HG03045 (cell line): ENCODE measurements around the gene FALEC.
A peak's percentile ranks its signal among the peaks of the same experiment; 100 is the strongest.

ENCODE experiments used
- ATAC-seq: cut with Tn5 transposase; IDR thresholded peaks from one replicate; pipeline ENCODE4 v1.9.1; 2021; ENCODE audit warnings: mild to moderate bottlenecking, moderate library complexity; ENCODE audit not compliant: unreplicated experiment

Gene FALEC

DNA sequence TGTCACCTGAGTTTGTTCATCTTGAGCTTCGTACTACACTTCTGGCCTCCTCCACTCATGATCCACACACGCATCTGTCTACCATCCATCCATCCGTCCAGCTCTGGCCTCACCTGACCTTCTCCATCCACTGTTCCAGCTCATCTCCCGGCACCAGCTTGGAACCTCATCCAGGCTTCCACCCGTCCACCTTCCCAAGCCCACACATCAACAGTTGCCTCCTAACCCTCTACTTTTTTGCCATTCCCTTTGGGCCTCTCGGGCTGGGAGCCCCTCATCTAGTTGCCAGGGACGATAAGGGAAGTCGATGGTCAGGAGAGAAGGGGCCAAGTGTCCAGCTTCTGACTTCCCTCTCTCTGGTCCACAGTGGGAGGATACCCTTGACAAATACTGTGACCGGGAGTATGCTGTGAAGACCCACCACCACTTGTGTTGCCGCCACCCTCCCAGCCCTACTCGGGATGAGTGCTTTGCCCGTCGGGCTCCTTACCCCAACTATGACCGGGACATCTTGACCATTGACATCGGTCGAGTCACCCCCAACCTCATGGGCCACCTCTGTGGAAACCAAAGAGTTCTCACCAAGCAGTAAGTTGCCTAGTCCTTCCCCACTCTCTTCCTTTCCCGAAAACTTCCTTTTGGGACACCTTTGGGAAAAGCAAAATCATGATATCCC, 3.4 kb upstream of the FALEC start:
- ATAC-seq: no peak

DNA sequence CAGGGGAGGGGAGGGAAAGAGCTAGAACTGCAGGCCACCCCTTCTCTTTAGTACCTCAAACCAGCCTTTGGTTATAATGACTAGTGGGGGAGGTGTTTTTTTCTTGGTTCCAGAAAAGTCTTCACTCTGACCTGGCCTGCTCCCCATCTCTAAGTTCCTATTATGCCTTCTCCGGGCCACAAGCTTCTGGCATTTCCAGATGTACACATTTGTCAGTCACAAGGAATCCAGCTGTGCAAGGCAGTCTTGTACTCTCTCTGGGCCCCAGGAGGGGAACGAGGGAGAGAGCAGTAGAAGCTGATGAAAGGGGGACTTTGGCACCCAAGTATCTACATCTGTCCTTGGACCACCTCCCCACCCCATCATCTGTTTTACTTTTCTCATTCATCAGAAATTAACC, 2.7 kb upstream of the FALEC start:
- no peak for ATAC-seq

DNA sequence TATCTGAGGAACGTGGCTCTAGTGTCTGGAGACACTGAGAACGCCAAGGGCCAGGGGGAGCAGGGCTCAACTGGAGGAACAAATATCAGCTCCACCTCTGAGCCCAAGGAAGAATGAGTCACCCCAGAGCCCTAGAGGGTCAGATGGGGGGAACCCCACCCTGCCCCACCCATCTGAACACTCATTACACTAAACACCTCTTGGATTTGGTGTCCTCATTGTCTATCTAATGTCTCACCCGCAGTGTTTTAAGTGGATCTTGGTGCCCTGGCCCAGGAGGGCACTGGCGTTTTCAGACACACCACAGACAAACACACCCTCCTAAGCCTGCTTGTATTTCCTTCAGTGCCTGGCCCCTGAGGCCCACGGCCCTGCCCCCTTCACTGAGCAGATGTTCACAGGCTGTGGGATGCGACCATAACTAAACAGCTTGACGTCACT, 2.2 kb upstream of the FALEC start:
- no peak for ATAC-seq

DNA sequence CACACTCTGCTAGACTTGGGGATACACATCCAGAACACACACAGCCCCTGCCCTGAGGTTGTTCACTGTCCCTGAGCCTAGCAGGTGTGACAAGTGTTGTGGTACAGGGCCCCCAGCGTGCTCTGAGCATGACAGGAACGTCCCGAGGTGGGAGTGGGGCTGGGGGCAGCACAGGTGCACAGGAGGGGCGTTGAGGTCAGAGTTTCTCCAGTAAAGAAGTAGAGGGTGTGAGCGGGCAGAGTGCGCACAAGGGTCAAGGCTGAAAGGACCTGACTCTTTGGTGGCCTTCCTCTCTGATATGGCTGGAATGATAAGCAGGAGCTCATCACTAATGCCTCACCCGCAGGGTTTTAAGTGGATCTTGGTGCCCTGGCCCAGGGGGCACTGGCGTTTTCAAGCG, 1.3 kb upstream of the FALEC start:
- ATAC-seq: no peak

DNA sequence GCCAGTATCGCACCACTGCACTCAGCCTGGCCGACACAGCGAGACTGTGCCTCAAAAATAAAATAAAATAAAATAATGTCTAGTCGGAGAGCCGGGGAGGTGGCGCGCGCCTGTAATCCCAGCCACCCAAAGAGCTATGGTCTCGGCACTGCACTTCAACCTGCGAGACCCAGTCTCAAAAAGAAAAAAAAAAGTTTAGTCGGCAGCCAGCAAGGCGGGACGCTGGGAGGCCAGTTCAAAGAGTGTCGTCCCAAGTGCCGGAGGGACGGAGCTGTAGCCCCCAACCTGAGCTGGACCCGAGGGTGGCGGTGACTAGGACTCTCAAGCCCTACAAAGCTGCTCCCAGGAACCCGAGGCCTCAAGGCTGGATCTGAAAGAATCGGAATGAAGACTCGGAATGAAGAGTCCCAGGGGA, 632 bp upstream of the FALEC start:
- ATAC-seq: no peak

DNA sequence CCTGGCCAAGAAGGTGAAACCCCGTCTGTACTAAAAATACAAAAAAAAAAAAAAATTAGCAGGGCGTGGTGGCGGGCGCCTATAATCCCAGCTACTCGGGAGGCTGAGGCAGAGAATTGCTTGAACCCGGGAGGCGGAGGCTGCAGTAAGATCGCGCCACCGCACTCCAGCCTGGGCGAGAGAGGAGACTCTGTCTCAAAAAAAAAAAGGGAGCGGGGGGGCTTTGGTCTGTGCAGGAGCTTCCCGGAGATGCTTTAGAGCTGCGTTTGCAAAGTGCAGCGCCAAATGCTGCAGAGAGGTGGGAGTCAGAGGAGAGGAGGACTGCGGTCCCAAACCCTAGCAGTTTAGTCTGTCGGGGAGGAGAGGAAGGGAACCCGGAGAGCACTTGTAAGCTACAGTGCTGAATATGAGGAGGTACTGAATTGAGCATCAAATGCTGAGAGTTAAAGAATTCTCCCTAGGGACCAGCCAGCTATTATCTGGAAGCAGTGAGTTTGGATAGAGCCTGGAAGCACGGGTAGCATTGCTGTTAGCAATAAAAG, 569 bp downstream of the FALEC start:
- peak; percentile 2 for ATAC-seq

DNA sequence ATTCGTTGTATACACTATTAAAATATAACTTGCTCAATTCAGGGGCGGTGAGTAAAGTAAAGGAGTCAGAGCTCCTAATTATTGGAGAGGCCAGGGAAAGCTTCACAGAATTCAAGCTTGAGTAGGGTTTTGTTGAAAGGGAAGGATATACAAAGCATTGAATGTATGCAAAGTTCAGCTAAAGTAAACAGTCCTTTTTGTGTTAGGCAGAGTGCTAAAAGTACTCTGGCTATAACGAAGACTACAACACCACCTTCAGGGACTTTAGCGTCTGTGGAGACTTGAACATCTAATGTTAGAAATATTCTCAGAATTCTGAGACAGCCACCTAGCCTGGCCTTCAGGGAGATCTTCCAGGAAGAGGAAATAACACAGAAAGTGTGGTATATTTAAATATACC, 1.1 kb downstream of the FALEC start:
- ATAC-seq: no peak

DNA sequence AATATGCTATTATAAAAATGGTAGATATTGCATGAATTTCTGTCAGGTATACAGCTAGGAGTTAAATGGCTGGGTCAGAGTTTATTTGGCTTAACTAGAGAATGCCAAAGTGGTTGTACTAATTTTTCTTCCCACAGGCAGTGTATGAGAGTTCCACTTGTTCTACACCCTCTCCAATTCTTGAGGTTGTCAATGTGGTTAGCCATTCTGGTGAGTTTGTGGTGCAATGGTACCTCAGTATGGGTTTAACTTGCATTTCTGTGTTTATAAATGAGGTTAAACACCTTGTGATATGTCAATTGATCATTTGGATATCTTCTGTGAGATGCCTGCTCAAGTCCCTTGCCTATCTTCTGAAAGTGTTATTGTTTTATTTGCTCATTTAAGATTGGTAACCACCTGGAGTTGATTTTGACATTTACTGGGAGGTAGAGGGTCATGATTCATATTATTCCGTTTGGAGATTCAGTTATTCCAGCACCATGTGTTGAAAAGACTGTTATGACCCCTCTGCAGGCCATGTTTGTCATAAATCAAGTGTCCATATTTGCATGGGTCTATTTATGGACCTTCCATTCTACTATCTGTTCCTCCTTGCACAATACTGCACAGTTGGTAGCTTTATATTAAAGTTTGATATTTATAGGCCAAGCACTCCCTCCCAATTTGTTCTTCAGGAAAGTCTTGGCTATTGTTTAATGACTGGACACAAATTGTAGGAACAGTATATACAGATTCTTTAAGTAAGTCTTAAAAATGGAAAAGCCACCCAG, 5.8 kb downstream of the FALEC start:
- no peak for ATAC-seq

DNA sequence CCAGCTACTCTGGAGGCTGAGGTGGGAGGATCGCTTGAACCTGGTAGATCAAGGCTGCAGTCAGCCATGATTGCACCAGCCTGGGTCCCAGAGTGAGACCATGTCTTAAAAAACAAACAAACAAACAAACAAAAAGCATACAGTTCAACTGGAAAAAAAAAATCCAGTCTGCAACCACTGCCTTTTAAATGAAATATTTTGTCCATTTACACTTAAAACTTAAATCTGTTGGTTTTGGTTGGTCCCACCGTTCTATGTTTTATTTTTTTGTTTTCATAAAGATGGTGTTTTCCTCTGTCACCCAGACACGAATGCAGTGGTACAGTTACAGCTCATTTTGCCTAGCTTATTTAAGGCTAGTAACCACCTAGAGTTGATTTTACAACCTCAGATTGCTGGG, 9.8 kb downstream of the FALEC start:
- no peak for ATAC-seq

DNA sequence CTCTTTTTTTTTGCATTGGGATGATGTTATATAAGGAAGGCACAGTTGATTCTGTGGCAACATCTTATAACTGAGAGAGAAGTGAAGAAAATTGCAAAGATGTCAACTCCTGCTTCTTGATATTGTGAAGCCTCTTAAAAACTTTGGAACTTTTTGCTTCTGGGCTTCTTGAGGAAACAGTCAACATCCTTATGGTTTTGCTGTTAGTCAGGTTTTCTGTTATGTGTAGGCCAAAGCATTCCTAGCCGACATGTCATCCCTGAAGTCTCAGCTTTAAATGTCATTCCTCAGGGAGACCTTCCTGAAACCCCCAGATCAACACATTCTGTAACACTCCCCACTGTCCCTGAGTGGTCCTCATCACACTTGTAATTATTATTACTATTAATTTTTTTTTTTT, 12.6 kb downstream of the FALEC start:
- no peak for ATAC-seq

DNA sequence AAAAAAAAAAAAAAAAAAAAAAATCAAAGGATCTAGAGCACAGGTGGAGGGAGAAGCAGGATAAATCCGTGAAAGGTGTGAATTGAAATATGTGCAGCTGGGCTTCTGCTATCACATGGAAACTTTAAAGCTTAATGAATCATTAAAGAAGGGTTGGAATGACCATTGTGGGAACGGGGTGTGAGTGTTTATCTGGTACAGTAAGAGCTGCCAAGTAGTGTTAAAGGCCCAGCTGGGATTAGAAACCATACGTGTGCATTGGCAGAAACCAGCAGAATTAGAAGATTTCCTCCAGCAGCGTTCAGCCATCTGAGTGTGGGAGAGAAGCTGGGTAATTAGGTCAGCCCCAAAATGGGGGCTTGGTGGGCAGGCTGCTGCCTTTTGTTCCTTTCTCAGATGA, 13.5 kb downstream of the FALEC start:
- ATAC-seq: no peak

DNA sequence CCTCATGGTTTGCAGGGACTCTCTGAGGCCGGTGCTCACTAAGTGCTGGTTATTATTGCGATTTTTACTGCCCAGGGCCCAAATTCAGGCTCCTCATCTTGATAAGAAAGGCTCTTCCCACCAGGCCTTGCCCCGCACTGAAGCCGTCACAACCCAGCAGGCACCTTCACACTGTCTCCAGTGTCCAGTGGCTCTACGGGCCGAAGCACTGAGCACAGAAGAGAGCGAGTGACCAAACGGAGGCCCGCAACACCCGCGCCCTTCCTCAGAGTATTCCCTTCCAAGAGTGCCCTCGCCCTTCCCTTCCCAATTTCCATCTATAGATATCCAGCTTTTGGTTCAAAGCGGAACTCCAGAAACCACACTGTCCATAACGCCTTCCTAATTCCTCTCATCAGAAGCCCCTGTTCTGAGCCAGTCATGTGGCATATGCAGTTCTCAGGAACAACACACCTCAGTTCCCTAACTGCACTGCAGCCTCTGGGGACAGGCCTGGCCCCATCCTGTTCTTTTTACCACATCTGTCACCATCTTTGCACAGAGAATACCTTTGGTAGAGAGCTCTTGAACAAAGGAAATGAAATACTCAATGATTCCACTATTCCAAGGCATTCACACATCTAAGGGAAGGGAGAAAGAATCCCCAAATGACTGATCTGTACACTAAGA, 15.1 kb downstream of the FALEC start:
- ATAC-seq: no peak

DNA sequence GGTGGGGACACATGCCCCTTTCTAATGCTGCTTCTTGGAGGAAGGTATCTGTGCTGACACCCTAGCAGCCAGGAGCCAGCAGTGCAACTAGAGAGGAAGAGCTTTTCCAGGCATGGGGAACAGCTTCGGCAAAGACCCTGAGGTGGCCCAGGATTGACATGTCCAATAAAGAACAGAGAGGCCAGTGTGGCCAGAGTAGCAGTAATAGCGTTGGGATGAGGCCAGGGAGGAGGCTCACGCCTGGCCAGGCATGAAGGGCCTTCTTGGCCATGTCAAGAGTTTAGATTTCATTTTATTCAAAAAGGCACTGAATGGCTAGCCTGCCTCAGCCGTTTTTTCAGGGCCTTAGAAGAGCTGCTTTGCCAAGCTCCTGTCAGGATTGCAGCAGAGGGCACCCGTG, 17.3 kb downstream of the FALEC start:
- no peak for ATAC-seq

DNA sequence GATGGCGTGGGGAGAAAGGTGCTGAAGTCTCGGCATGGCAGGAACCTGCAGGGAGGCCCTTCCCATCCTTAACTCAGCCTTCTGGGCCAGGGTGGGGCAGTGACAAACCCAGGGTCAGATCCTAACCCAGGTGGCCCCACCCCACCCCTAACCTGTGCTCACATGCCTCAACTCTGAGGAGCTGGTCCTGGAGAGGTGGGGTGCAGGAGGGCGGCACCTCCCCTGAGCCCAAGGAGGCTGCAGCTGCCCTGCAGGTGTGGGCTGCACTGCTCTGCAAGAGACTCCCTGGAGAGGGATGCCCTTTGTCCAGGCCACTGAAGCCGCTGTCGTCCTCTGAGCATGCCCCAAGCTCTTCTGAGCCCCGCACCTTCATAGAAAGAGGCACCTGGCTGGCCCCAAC, 18.4 kb downstream of the FALEC start:
- ATAC-seq: no peak

DNA sequence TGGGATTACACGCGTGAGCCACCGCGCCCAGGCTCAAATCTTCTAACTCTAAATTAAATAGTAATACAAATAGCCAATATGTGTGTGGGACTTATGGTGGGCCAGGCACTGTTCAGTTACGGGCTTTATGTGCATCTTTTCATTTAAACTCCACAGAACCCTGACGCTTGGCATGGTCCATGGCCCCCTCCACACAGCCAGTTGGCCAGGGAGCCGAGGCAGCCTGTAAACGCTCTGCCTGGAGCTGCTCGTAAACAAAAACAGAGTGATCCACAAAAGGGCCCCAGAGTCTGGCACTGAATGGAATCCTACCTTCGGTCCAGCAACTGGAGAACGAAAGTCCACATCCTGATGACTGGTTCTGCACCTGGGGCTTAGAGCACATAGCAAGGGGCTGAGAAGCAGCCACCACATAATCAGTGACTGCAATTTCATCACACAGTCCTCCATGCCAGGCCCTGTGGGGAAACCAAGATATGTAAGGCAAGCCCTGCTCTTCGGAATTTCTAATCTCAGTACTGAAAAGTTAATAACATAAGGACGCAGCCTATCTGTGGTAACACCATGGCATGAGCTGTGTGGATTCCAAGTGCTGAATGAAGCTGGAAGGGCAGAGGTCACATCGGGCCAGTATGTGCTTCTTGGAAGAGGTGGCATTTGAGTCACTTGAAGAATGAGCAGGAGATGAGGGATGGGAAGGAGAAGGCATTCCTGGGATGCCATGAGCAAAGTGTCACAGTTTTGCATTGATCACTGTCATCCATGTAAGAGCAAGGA, 20.1 kb downstream of the FALEC start:
- ATAC-seq: no peak

DNA sequence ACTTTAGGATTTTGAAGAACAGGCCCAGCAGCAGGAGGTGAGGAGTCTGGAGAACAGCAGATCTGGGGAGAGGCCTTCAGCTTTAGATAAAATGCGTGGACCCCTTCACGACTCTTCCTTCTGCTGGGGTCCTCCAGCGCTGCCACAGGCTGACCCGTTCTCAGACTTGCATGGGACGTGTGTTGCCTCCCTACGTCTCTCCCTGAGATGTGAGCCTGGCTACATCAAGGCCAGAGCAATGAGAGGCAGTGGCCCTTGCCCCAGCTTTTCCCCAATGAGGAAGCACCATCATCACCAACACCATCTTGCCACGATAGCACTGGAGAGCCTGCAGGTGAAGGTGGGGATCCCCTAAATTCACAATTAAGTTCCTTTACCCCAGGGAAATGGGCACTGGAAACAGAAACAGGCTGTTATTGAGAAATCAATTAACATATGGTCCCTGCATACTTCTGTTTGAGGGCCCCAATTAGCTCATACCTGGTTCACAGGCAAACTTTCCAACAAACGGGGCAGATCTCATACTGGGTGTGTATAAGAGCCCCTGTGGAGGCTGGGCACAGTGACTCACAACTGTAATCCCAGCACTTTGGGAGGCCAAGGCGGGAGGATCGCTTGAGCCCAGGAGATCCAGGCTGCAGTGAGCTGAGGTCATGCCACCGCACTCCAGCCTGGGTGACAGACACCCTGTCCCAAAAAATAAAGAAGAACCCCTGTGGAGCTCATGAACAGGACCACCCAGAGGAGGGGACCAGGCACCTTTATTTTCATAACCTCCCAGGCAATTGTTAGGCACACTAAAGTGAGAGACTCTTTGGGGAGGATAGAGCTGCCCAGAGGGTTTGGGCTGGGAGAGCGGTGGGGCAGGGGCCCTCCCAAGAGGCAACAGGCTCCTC, 21.5 kb downstream of the FALEC start:
- no peak for ATAC-seq

DNA sequence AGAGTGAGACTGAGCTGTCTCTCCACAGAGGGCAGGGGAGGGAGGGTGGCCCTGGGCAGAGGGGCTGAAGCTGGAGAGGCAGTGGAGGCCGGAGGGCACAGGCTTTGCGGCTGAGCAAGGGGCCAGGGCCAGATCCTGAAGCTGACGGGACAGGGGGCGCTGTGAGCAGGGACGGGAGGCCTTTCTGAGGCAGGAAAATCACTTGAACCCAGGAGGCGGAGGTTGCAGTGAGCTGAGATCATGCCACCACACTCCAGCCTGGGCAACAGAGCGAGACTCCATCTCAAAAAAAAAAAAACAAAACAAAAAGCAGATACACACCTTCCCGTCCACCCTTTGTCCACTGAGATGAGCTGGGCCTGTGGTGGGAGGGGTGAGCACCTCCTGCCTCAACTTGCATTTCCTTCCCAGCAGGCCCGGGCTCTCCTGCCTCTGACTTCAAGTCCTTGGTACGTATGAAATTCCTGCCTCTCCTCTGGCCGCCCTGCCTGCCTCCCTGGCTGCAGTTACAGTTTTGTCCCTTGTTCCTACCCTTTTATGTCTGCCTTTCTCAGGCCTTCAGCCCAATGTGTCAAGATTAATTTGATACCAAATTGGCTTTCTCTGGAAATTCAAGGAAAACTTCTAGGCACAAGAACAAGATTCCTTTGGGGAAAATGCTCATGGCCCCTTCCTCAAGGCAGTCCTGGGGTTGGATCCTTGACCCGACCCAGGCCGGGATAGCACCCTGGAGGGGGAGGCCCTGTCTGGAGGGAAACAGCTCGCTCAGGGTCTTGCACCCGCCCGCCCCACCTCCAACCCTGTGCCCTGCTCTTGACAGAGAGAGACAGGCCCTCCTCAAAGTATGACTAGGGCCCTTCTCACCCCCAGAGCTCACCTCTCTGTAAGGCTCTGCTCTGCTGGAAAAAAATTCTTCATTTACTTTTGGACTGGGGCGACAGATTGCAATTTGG, 22.5 kb downstream of the FALEC start:
- ATAC-seq: no peak

DNA sequence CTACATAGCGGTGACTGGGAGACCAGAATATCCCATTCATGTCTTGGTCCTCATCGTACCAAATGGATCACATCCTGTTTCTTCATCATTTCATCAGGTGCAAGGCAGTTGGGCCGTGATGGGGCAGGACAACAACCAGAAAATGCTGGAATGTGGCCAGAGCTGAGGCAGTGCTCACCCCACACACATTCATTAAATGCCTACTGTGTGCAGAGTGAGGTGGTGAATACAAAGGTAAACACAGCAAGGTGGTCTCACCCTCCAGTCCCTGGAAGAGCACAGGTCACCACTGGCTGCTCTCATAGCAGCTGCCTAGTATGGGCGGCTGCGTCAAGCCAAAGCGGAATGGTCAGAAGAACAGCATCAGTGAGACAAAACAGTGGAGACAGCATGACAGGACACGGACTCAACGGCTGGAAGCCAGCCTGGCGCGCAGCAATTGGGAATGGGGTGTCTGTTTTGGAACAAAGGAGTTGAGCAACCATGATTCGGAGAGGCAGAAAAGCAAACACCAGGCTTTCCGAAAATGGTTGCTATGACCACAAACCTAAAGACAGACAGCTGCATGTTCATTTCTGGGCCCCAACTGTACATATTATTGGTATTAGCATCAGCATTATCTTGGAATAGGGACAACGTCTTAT, 28.1 kb downstream of the FALEC start:
- no peak for ATAC-seq
